IMR-90 (cell line): Measurements from ENCODE around the gene HVCN1. TPM values are rescaled to one million over a fixed set of nuclear protein-coding genes. Genes with fewer than 3 reads are reported as not detected.

ENCODE experiments used
- ATAC-seq: fragments of 200-7000 bp; cut with Tn5 transposase; 2 replicates; pipeline ENCODE4 v1.9.1; 2020; ENCODE audit warnings: low read depth, mild to moderate bottlenecking, moderate library complexity
- BruUV-seq: library from RNA; stranded (reverse); fragments of 400-500 nt; replicated peaks from 2 replicates; lab custom pipeline; 2021; lab: Mats Ljungman, UMichigan
- CTCF ChIA-PET: fragments of 300-600 bp; formaldehyde crosslinking; extraction: SDS; loops from one replicate; lab custom pipeline; 2021; ENCODE audit warnings: antibody characterized with exemption; lab: Yijun Ruan, JAX
- POLR2A ChIA-PET: fragments of 300-600 bp; sonication (Branson Sonifier 250); formaldehyde crosslinking; loops from one replicate; lab custom pipeline; 2022; ENCODE audit warnings: antibody characterized with exemption; ENCODE audit not compliant: unreplicated experiment; lab: Charles Lee
- DNase-seq: peaks from one replicate; pipeline ENCODE4 v3.0.0; 2013
- H2AFZ ChIP-seq: replicated peaks from 2 replicates; pipeline ENCODE3; 2013; ENCODE audit warnings: low read length, mild to moderate bottlenecking; ENCODE audit not compliant: poor library complexity
- H2AK5ac ChIP-seq: 2 replicates; pipeline ENCODE4 v1.6.1; 2013; ENCODE audit warnings: low read depth, low read length, inconsistent platforms
- H2AK9ac ChIP-seq: replicated peaks from 2 replicates; pipeline ENCODE3; 2013; ENCODE audit warnings: mild to moderate bottlenecking, low read depth, low read length, moderate library complexity; ENCODE audit not compliant: poor library complexity
- H2BK120ac ChIP-seq: 2 replicates; pipeline ENCODE4 v1.6.1; 2013; ENCODE audit warnings: low read depth, low read length, inconsistent platforms
- H2BK15ac ChIP-seq: 3 replicates; pipeline ENCODE4 v1.6.1; 2013; ENCODE audit warnings: low read depth, low read length, inconsistent platforms
- H2BK20ac ChIP-seq: 2 replicates; pipeline ENCODE4 v1.6.1; 2013; ENCODE audit warnings: low read depth, mild to moderate bottlenecking, inconsistent platforms, low read length, moderate library complexity
- H2BK5ac ChIP-seq: 2 replicates; pipeline ENCODE4 v1.6.1; 2013; ENCODE audit warnings: mild to moderate bottlenecking, low read depth, low read length, inconsistent platforms; ENCODE audit not compliant: poor library complexity, severe bottlenecking
- H3K14ac ChIP-seq: replicated peaks from 2 replicates; pipeline ENCODE4 v1.6.1; 2013; ENCODE audit warnings: low read depth, low read length, inconsistent platforms
- H3K18ac ChIP-seq: 2 replicates; pipeline ENCODE4 v1.6.1; 2013; ENCODE audit warnings: low read depth, low read length, control low read depth
- H3K23ac ChIP-seq: 2 replicates; pipeline ENCODE4 v1.6.1; 2013; ENCODE audit warnings: low read depth, low read length, inconsistent platforms
- H3K27ac ChIP-seq: 2 replicates; pipeline ENCODE4 v1.5.1; 2013; ENCODE audit warnings: mild to moderate bottlenecking, control low read depth, low read length; ENCODE audit not compliant: insufficient read depth
- H3K27me3 ChIP-seq: 2 replicates; pipeline ENCODE4 v1.6.1; 2013; ENCODE audit warnings: low read length; ENCODE audit not compliant: control insufficient read depth, insufficient read depth
- H3K36me3 ChIP-seq: 2 replicates; pipeline ENCODE4 v1.6.1; 2013; ENCODE audit warnings: low read length, mixed read lengths; ENCODE audit not compliant: control insufficient read depth, insufficient read depth
- H3K4ac ChIP-seq: 2 replicates; pipeline ENCODE4 v1.6.1; 2013; ENCODE audit warnings: low read depth, low read length, inconsistent platforms
- H3K4me1 ChIP-seq: 2 replicates; pipeline ENCODE4 v1.6.1; 2013; ENCODE audit warnings: low read length, mixed read lengths; ENCODE audit not compliant: control insufficient read depth, insufficient read depth
- H3K4me2 ChIP-seq: 2 replicates; pipeline ENCODE4 v1.6.1; 2013; ENCODE audit warnings: low read depth, mild to moderate bottlenecking, control low read depth, low read length, moderate library complexity
- H3K4me3 ChIP-seq: 2 replicates; pipeline ENCODE4 v1.5.1; 2013; ENCODE audit warnings: low read depth, mild to moderate bottlenecking, control low read depth, low read length, moderate library complexity; ENCODE audit not compliant: insufficient read depth
- H3K56ac ChIP-seq: 2 replicates; pipeline ENCODE4 v1.6.1; 2013; ENCODE audit warnings: low read length, inconsistent platforms; ENCODE audit not compliant: insufficient read depth; ENCODE audit errors: extremely low read depth
- H3K79me1 ChIP-seq, 2 experiments: 2 replicates each; pipeline ENCODE4 v1.6.1; 2013; ENCODE audit warnings: low read length in 2 of 2, inconsistent platforms in 1 of 2, low read depth in 1 of 2
- H3K9ac ChIP-seq: 2 replicates; pipeline ENCODE4 v1.6.1; 2013; ENCODE audit warnings: low read depth, low read length, control low read depth
- H3K9me1 ChIP-seq: 2 replicates; pipeline ENCODE4 v1.6.1; 2013; ENCODE audit warnings: low read length, inconsistent platforms; ENCODE audit not compliant: insufficient read depth
- H3K9me3 ChIP-seq: 2 replicates; pipeline ENCODE4 v1.6.1; 2013; ENCODE audit warnings: low read length; ENCODE audit not compliant: control insufficient read depth, insufficient read depth
- H4K20me1 ChIP-seq: 2 replicates; pipeline ENCODE4 v1.6.1; 2013; ENCODE audit warnings: low read length, inconsistent platforms; ENCODE audit not compliant: insufficient read depth
- H4K5ac ChIP-seq: 2 replicates; pipeline ENCODE4 v1.6.1; 2013; ENCODE audit warnings: mild to moderate bottlenecking, low read depth, low read length, control low read depth
- H4K8ac ChIP-seq, 2 experiments: 2 replicates each; pipeline ENCODE4 v1.6.1; 2013; ENCODE audit warnings: low read depth in 2 of 2, low read length in 2 of 2, control low read depth in 1 of 2, inconsistent platforms in 1 of 2
- H4K91ac ChIP-seq: 2 replicates; pipeline ENCODE4 v1.6.1; 2013; ENCODE audit warnings: low read depth, low read length, inconsistent platforms; ENCODE audit not compliant: insufficient read depth
- MAFK ChIP-seq: IDR thresholded peaks from 2 replicates; pipeline ENCODE4 v1.6.1; 2012; ENCODE audit warnings: low read depth, low read length, improper control_type of control experiment
- MXI1 ChIP-seq: IDR thresholded peaks from 2 replicates; pipeline ENCODE4 v1.6.1; 2012; ENCODE audit warnings: low read depth, mild to moderate bottlenecking, low read length, moderate library complexity, borderline replicate concordance
- RCOR1 ChIP-seq: IDR thresholded peaks from 2 replicates; pipeline ENCODE4 v1.6.1; 2012; ENCODE audit warnings: mild to moderate bottlenecking, low read length, improper control_type of control experiment; ENCODE audit not compliant: insufficient replicate concordance
- RFX5 ChIP-seq: IDR thresholded peaks from 2 replicates; pipeline ENCODE4 v1.8.0; 2012; ENCODE audit warnings: low read depth, mild to moderate bottlenecking, low read length, moderate library complexity
- WGBS, 2 experiments: methylation state at CpG; one replicate each; pipeline versions ENCODE4 v1.1.5 to v1.1.7; 2013; ENCODE audit warnings: missing lambda C conversion rate in 2 of 2; ENCODE audit not compliant: insufficient read length in 1 of 2; ENCODE audit errors: extremely low coverage in 2 of 2; 5-methylcytosine and 5-hydroxymethylcytosine counted together
- dilution Hi-C: fragments of 300-500 bp; cut with HindIII; formaldehyde crosslinking; loops from one replicate; pipeline ENCODE4 v1.14.3; 2018; ENCODE audit warnings: low sequenced_read_pairs; ENCODE audit not compliant: unreplicated experiment
- in situ Hi-C: fragments of 300-500 bp; cut with MboI; formaldehyde crosslinking; loops from 3 replicates; pipeline ENCODE4 v1.14.3; 2019; ENCODE audit warnings: low sequenced_read_pairs, inconsistent platforms, mixed read lengths
- intact Hi-C: fragments of 100-400 bp; cut with micrococcal nuclease; formaldehyde crosslinking; loops from 2 replicates; pipeline ENCODE4 v1.10.0; 2022
- polyA plus RNA-seq, 3 experiments: library from polyadenylated mRNA; depleted of rRNA; stranded (reverse); fragments of >200 nt; gene quantifications; 2 replicates each; pipeline ENCODE4 v1.2.3, GENCODE V29; 2012; ENCODE audit warnings: low replicate concordance in 1 of 3
- total RNA-seq: library from RNA; depleted of rRNA; stranded (reverse); fragments of >200 nt; gene quantifications from 2 replicates; pipeline ENCODE4 v1.2.3, GENCODE V29; 2012
- TF ChIP-seq, protein P1 (sequence below): conservative IDR thresholded peaks from 2 replicates; pipeline ENCODE4 v1.5.1; 2012; ENCODE audit warnings: mild to moderate bottlenecking, low read depth, low read length, improper control_type of control experiment
- TF ChIP-seq, protein P2 (sequence below): fragments of 150-350 bp; IDR thresholded peaks from 2 replicates; pipeline ENCODE4 v1.6.1; 2017; ENCODE audit warnings: mild to moderate bottlenecking, antibody characterized with exemption, low read length, low read depth

The HVCN1 gene
- total and polyA plus RNA-seq, 2 of the 4 experiments (the other 2 are of a cell fraction), result 1.9 to 2.0 TPM

DNA sequence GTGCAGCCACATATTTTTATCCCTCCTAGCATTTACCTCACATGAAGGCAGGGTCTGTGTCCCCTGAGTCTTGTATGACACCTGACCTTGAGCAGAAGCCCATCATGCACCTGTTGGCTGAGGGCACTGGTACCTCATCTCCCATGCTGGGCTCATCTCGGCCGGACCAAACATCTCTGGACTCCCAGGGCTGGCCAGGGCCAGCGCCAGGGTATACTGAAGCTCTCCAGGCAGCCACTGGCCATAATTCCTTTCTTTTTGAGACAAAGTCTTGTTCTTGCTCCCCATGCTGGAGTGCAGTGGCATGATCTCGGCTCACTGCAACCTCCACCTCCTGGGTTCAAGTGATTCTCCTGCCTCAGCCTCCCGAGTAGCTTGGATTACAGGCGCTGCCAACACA is 22.0 kb downstream of the HVCN1 start:
- Histone ChIP-seq H3K79me1 (no peaks in the 10 kb centered on the region), H4K8ac (no peak overlapping the region), H3K18ac (no peak overlapping the region), H3K27ac (no peak overlapping the region), H3K4ac (no peak overlapping the region), H3K9ac (no peak overlapping the region), H3K27me3 (peaks cover 8% of the 10 kb centered on the region), H2BK20ac (no peak overlapping the region), H2AK9ac (no peak overlapping the region), H3K4me1 (no peaks in the 10 kb centered on the region), H4K20me1 (no peaks in the 10 kb centered on the region), H2BK120ac (no peak overlapping the region), H3K23ac (no peak overlapping the region), H4K91ac (no peak overlapping the region), H3K14ac (no peak overlapping the region), H3K4me2 (no peak overlapping the region), H2AK5ac (no peak overlapping the region), H3K9me1 (no peaks in the 10 kb centered on the region), H3K56ac (no peak overlapping the region), H2BK15ac (no peak overlapping the region), H2AFZ (no peak overlapping the region), H4K5ac (no peak overlapping the region), H3K9me3 (no peaks in the 10 kb centered on the region; the same call in 1 of the 2 replicates), H2BK5ac (no peak overlapping the region), H3K36me3 (no peaks in the 10 kb centered on the region), H3K4me3 (no peak overlapping the region)
- in situ Hi-C loops, result no loop called here
- ATAC-seq (no peak), DNase-seq (no peak)
- no TSS peak for BruUV-seq
- intact Hi-C loops, result no loop called here
- dilution Hi-C loops, result no loop called here
- ChIA-PET POLR2A (no interaction called here), CTCF (no interaction called here)
- no peak for TF ChIP-seq RFX5
- TF ChIP-seq, protein P1, sequence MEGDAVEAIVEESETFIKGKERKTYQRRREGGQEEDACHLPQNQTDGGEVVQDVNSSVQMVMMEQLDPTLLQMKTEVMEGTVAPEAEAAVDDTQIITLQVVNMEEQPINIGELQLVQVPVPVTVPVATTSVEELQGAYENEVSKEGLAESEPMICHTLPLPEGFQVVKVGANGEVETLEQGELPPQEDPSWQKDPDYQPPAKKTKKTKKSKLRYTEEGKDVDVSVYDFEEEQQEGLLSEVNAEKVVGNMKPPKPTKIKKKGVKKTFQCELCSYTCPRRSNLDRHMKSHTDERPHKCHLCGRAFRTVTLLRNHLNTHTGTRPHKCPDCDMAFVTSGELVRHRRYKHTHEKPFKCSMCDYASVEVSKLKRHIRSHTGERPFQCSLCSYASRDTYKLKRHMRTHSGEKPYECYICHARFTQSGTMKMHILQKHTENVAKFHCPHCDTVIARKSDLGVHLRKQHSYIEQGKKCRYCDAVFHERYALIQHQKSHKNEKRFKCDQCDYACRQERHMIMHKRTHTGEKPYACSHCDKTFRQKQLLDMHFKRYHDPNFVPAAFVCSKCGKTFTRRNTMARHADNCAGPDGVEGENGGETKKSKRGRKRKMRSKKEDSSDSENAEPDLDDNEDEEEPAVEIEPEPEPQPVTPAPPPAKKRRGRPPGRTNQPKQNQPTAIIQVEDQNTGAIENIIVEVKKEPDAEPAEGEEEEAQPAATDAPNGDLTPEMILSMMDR, result no peak
- TF ChIP-seq, protein P2, sequence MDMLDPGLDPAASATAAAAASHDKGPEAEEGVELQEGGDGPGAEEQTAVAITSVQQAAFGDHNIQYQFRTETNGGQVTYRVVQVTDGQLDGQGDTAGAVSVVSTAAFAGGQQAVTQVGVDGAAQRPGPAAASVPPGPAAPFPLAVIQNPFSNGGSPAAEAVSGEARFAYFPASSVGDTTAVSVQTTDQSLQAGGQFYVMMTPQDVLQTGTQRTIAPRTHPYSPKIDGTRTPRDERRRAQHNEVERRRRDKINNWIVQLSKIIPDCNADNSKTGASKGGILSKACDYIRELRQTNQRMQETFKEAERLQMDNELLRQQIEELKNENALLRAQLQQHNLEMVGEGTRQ, result no peak
- no peak for TF ChIP-seq MXI1
- no peak for TF ChIP-seq RCOR1
- no peak for TF ChIP-seq MAFK
- WGBS, 2 experiments, result no CpG with 5 or more reads among the region's 6 CpGs
